Measurements from ENCODE around the gene OR51S1. TPM values are rescaled to one million over a fixed set of nuclear protein-coding genes. Genes with fewer than 3 reads are reported as not detected.

Gene OR51S1
- total and polyA plus RNA-seq, 10 of the 15 experiments (the other 5 are each of a cell fraction or from before 2014, with no cell fraction given), result not detected

DNA sequence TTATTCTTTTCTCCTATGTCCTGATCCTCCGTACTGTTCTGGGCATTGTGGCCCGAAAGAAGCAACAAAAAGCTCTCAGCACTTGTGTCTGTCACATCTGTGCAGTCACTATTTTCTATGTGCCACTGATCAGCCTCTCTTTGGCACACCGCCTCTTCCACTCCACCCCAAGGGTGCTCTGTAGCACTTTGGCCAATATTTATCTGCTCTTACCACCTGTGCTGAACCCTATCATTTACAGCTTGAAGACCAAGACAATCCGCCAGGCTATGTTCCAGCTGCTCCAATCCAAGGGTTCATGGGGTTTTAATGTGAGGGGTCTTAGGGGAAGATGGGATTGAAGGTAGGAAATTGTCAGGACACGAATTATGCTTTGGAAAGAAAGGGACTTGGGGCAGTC, 33.5 kb upstream of the OR51S1 start:
- SMC1A ChIA-PET (ENCODE audit: uncharacterized antibody, unreplicated experiment), result no interaction called here
- CTCF ChIA-PET, result no interaction called here
- 15% methylated on average over 5 of the region's 5 CpGs for WGBS (ENCODE audit: insufficient coverage, insufficient replicate concordance, low lambda C conversion rate, missing lambda C conversion rate)

DNA sequence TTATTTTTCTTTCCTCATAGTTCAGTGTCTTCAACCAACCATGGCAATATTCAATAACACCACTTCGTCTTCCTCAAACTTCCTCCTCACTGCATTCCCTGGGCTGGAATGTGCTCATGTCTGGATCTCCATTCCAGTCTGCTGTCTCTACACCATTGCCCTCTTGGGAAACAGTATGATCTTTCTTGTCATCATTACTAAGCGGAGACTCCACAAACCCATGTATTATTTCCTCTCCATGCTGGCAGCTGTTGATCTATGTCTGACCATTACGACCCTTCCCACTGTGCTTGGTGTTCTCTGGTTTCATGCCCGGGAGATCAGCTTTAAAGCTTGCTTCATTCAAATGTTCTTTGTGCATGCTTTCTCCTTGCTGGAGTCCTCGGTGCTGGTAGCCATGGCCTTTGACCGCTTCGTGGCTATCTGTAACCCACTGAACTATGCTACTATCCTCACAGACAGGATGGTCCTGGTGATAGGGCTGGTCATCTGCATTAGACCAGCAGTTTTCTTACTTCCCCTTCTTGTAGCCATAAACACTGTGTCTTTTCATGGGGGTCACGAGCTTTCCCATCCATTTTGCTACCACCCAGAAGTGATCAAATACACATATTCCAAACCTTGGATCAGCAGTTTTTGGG, 33.0 kb upstream of the OR51S1 start, which contains the start of gene OR51T1:
OR51T1 (plus strand) TSS at position 41 of the 641 bp plus-strand sequence; CDS start at position 41, 0 bp downstream.
- in situ Hi-C loops (cut with MboI) (no loop called here), intact Hi-C loops (cut with micrococcal nuclease; ENCODE audit: unreplicated experiment) (no loop called here)
- Histone ChIP-seq H2AFZ (ENCODE audit: control insufficient read depth, low read depth, low read length) (no peak within 1 kb of the TSS), H3K9ac (ENCODE audit: control insufficient read depth, insufficient read depth, low read length) (no peak within 1 kb of the TSS), H3K27me3 (replicated peaks in 1 of 2; ENCODE audit: control insufficient read depth in 2 of 2, insufficient read depth in 2 of 2, low read length in 1 of 2) (no peaks in the 10 kb centered on the region), H3K9me3 (replicated peaks; ENCODE audit: control insufficient read depth, insufficient read depth, low read length) (no peaks in the 10 kb centered on the region), H3K4me1 (ENCODE audit: control insufficient read depth, insufficient read depth, low read length) (no peaks in the 10 kb centered on the region), H3K79me2 (ENCODE audit: control insufficient read depth, insufficient read depth, low read length) (no peaks in the 10 kb centered on the region), H3K36me3 (ENCODE audit: control insufficient read depth in 2 of 2, insufficient read depth in 2 of 2, low read length in 1 of 2) (no peaks in the 10 kb centered on the region), H3K4me2 (ENCODE audit: control insufficient read depth, insufficient read depth) (no peak within 1 kb of the TSS), H3K27ac (ENCODE audit: control insufficient read depth, insufficient read depth) (no peak within 1 kb of the TSS), H4K20me1 (ENCODE audit: control insufficient read depth, insufficient read depth) (no peaks in the 10 kb centered on the region), H3K4me3 (no peak within 1 kb of the TSS)
- 29% methylated on average over 8 of the region's 8 CpGs for WGBS (ENCODE audit: insufficient coverage, insufficient replicate concordance, low lambda C conversion rate, missing lambda C conversion rate)
- no peak for FAIRE-seq
- ChIA-PET RAD21 (ENCODE audit: unreplicated experiment) (no interaction called here), CTCF (no interaction called here), POLR2A (no interaction called here), SMC1A (ENCODE audit: uncharacterized antibody, unreplicated experiment) (no interaction called here)
- no peak for ATAC-seq
- TF ChIP-seq SMAD5 (IDR thresholded peaks at IDR 0.05; ENCODE audit: low read depth) (no peak), IKZF1 (conservative IDR thresholded peaks at IDR 0.05) (no peak), TCF3 (IDR thresholded peaks at IDR 0.05; ENCODE audit: borderline replicate concordance, insufficient read depth, low read depth, low read length) (no peak), RAD21 (IDR thresholded peaks at IDR 0.05; ENCODE audit: insufficient read depth, low read depth, low read length) (no peak), CBX5 (IDR thresholded peaks at IDR 0.05; ENCODE audit: low read depth) (no peak), ATF7 (IDR thresholded peaks at IDR 0.05; ENCODE audit: low read depth) (no peak)
- TF ChIP-seq, protein P1, sequence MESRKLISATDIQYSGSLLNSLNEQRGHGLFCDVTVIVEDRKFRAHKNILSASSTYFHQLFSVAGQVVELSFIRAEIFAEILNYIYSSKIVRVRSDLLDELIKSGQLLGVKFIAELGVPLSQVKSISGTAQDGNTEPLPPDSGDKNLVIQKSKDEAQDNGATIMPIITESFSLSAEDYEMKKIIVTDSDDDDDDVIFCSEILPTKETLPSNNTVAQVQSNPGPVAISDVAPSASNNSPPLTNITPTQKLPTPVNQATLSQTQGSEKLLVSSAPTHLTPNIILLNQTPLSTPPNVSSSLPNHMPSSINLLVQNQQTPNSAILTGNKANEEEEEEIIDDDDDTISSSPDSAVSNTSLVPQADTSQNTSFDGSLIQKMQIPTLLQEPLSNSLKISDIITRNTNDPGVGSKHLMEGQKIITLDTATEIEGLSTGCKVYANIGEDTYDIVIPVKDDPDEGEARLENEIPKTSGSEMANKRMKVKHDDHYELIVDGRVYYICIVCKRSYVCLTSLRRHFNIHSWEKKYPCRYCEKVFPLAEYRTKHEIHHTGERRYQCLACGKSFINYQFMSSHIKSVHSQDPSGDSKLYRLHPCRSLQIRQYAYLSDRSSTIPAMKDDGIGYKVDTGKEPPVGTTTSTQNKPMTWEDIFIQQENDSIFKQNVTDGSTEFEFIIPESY (IDR thresholded peaks at IDR 0.05), result no peak
- TF ChIP-seq, protein P2, sequence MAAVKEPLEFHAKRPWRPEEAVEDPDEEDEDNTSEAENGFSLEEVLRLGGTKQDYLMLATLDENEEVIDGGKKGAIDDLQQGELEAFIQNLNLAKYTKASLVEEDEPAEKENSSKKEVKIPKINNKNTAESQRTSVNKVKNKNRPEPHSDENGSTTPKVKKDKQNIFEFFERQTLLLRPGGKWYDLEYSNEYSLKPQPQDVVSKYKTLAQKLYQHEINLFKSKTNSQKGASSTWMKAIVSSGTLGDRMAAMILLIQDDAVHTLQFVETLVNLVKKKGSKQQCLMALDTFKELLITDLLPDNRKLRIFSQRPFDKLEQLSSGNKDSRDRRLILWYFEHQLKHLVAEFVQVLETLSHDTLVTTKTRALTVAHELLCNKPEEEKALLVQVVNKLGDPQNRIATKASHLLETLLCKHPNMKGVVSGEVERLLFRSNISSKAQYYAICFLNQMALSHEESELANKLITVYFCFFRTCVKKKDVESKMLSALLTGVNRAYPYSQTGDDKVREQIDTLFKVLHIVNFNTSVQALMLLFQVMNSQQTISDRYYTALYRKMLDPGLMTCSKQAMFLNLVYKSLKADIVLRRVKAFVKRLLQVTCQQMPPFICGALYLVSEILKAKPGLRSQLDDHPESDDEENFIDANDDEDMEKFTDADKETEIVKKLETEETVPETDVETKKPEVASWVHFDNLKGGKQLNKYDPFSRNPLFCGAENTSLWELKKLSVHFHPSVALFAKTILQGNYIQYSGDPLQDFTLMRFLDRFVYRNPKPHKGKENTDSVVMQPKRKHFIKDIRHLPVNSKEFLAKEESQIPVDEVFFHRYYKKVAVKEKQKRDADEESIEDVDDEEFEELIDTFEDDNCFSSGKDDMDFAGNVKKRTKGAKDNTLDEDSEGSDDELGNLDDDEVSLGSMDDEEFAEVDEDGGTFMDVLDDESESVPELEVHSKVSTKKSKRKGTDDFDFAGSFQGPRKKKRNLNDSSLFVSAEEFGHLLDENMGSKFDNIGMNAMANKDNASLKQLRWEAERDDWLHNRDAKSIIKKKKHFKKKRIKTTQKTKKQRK (IDR thresholded peaks at IDR 0.05; ENCODE audit: low read depth, low read length), result no peak
- DNase-seq (ENCODE audit: low read depth, low spot score), result no peak
- BruUV-seq (replicated peaks), result no TSS peak

More for the DNA sequence above, 33.5 kb upstream of the OR51S1 start:
- no peaks in the 10 kb centered on the region for H3K9me3 ChIP-seq (replicated peaks; ENCODE audit: control insufficient read depth, insufficient read depth, low read length)
- FAIRE-seq (no peak), DNase-seq (ENCODE audit: low read depth, low spot score) (no peak), ATAC-seq (no peak)
- H3K9ac ChIP-seq (ENCODE audit: control insufficient read depth, insufficient read depth, low read length), result no peak overlapping the region
- H4K20me1 ChIP-seq (ENCODE audit: control insufficient read depth, insufficient read depth), result no peaks in the 10 kb centered on the region
- ChIA-PET POLR2A (no interaction called here), RAD21 (ENCODE audit: unreplicated experiment) (no interaction called here)
- no peak overlapping the region for H3K4me3 ChIP-seq
- H3K36me3 ChIP-seq (ENCODE audit: control insufficient read depth in 2 of 2, insufficient read depth in 2 of 2, low read length in 1 of 2), result no peaks in the 10 kb centered on the region
- no peak overlapping the region for H2AFZ ChIP-seq (ENCODE audit: control insufficient read depth, low read depth, low read length)
- H3K4me2 ChIP-seq (ENCODE audit: control insufficient read depth, insufficient read depth), result no peak overlapping the region
- H3K4me1 ChIP-seq (ENCODE audit: control insufficient read depth, insufficient read depth, low read length), result no peaks in the 10 kb centered on the region
- BruUV-seq (replicated peaks), result no TSS peak
- TF ChIP-seq, protein P3, sequence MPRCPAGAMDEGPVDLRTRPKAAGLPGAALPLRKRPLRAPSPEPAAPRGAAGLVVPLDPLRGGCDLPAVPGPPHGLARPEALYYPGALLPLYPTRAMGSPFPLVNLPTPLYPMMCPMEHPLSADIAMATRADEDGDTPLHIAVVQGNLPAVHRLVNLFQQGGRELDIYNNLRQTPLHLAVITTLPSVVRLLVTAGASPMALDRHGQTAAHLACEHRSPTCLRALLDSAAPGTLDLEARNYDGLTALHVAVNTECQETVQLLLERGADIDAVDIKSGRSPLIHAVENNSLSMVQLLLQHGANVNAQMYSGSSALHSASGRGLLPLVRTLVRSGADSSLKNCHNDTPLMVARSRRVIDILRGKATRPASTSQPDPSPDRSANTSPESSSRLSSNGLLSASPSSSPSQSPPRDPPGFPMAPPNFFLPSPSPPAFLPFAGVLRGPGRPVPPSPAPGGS (IDR thresholded peaks at IDR 0.05; ENCODE audit: borderline replicate concordance, insufficient read depth, low read depth, low read length, poor library complexity, severe bottlenecking), result no peak
- H3K79me2 ChIP-seq (ENCODE audit: control insufficient read depth, insufficient read depth, low read length), result no peaks in the 10 kb centered on the region
- in situ Hi-C loops (cut with MboI) (no loop called here), intact Hi-C loops (cut with micrococcal nuclease; ENCODE audit: unreplicated experiment) (no loop called here)
- H3K27ac ChIP-seq (ENCODE audit: control insufficient read depth, insufficient read depth), result no peak overlapping the region
- no peaks in the 10 kb centered on the region for H3K27me3 ChIP-seq (replicated peaks in 1 of 2; ENCODE audit: control insufficient read depth in 2 of 2, insufficient read depth in 2 of 2, low read length in 1 of 2)
